SU-DHL-6 (cell line): ENCODE results near the gene COL15A1.

Experiments
- CTCF ChIP-seq: fragments of 200-600 bp; sonication (generic); IDR thresholded peaks from one replicate; pipeline ENCODE4 v1.5.1; 2017; ENCODE audit warnings: antibody characterized with exemption, mild to moderate bottlenecking, low read length, moderate library complexity; ENCODE audit not compliant: insufficient read depth, poor library complexity, severe bottlenecking
- EZH2phosphoT487 ChIP-seq: fragments of 200-600 bp; sonication (generic), shearing (Covaris generic); conservative IDR thresholded peaks from 2 replicates; pipeline ENCODE4 v1.6.1; 2018; ENCODE audit warnings: mild to moderate bottlenecking, antibody characterized with exemption, low read length, moderate library complexity, mixed read lengths

GRCh38 chr9:99093492-99093791 is 149.7 kb downstream of the COL15A1 start:
- TF ChIP-seq CTCF = no peak
- TF ChIP-seq EZH2phosphoT487 = no peak
